IMR-90 (cell line): ENCODE measurements around the gene WDR76.
"Not testable (repeated sequence)": the region's sequence is repeated elsewhere in the genome, so short reads cannot be mapped to it uniquely, and the experiment has no call there.

Source experiments
- CEBPB ChIP-seq: IDR thresholded peaks from 2 replicates; pipeline ENCODE4 v1.6.1; 2012; ENCODE audit warnings: low read depth, low read length, improper control_type of control experiment
- ELK1 ChIP-seq: fragments of 150-350 bp; IDR thresholded peaks from 2 replicates; pipeline ENCODE4 v1.6.1; 2016; ENCODE audit warnings: low read depth, mild to moderate bottlenecking, low read length, moderate library complexity, borderline replicate concordance
- FOS ChIP-seq: fragments of 150-350 bp; IDR thresholded peaks from 2 replicates; pipeline ENCODE4 v1.6.1; 2016; ENCODE audit warnings: low read depth, low read length
- MAZ ChIP-seq: IDR thresholded peaks from 2 replicates; pipeline ENCODE4 v1.6.1; 2012; ENCODE audit warnings: low read depth, mild to moderate bottlenecking, low read length, improper control_type of control experiment, moderate library complexity, borderline replicate concordance
- POLR2A ChIP-seq: IDR thresholded peaks from 2 replicates; pipeline ENCODE4 v1.6.1; 2012; ENCODE audit warnings: mild to moderate bottlenecking, low read depth, low read length
- RAD21 ChIP-seq: IDR thresholded peaks from 2 replicates; pipeline ENCODE4 v1.6.1; 2012; ENCODE audit warnings: low read length, improper control_type of control experiment
- RCOR1 ChIP-seq: IDR thresholded peaks from 2 replicates; pipeline ENCODE4 v1.6.1; 2012; ENCODE audit warnings: mild to moderate bottlenecking, low read length, improper control_type of control experiment; ENCODE audit not compliant: insufficient replicate concordance
- USF2 ChIP-seq: fragments of 150-350 bp; IDR thresholded peaks from 2 replicates; pipeline ENCODE4 v1.6.1; 2017; ENCODE audit warnings: mild to moderate bottlenecking, antibody characterized with exemption, low read length, low read depth
- TF ChIP-seq, protein P1 (sequence below): conservative IDR thresholded peaks from 2 replicates; pipeline ENCODE4 v1.5.1; 2012; ENCODE audit warnings: mild to moderate bottlenecking, low read depth, low read length, improper control_type of control experiment

DNA sequence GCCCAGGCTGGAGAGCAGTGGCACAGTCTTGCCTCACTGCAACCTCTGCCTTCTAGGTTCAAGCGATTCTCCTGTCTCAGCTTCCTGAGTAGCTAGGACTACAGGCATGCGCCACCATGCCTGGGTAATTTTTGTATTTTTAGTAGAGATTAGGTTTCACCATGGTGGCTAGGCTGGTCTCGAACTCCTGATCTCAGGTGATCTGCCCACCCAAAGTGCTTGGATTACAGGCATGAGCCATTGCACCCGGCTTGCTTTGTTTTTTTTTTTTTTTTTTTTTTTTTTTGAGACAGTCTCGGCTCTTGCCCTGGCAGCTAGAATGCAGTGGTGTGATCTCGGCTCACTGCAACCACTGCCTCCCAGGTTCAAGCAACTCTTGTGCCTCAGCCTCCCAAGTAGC, 5.7 kb downstream of the WDR76 start:
- TF ChIP-seq, protein P1, sequence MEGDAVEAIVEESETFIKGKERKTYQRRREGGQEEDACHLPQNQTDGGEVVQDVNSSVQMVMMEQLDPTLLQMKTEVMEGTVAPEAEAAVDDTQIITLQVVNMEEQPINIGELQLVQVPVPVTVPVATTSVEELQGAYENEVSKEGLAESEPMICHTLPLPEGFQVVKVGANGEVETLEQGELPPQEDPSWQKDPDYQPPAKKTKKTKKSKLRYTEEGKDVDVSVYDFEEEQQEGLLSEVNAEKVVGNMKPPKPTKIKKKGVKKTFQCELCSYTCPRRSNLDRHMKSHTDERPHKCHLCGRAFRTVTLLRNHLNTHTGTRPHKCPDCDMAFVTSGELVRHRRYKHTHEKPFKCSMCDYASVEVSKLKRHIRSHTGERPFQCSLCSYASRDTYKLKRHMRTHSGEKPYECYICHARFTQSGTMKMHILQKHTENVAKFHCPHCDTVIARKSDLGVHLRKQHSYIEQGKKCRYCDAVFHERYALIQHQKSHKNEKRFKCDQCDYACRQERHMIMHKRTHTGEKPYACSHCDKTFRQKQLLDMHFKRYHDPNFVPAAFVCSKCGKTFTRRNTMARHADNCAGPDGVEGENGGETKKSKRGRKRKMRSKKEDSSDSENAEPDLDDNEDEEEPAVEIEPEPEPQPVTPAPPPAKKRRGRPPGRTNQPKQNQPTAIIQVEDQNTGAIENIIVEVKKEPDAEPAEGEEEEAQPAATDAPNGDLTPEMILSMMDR = not testable (repeated sequence)
- not testable (repeated sequence) for TF ChIP-seq CEBPB, RCOR1, USF2, ELK1, POLR2A, RAD21, FOS, MAZ
